GM21515 (cell line): Measurements from ENCODE around the gene KRT76.
"Not testable (repeated sequence)": the region's sequence is repeated elsewhere in the genome, so short reads cannot be mapped to it uniquely, and the experiment has no call there.

Experiments used
- ATAC-seq: cut with Tn5 transposase; IDR thresholded peaks from one replicate; pipeline ENCODE4 v1.9.1; 2021; ENCODE audit not compliant: unreplicated experiment

The KRT76 gene

DNA sequence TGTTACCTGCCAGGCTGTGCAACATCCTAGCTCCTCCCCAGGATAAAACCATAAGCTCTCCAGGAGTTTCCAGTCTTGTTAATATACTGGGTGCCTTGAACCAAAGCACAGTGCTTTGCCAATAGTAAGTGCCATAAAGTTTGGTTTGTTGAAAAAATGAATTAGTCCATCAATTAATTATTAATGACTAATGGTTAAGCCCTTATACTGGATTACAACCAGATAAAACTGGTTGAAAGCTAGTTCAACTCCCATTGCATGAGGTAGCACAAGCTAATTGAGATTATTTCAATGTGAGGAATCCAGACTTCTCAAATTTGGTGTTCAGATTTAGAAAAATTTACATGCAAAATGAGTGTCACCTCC, 20.4 kb upstream of the KRT76 start:
- ATAC-seq = no peak

- no peak for ATAC-seq
Observed at GRCh38 chr12:52796839-52797528, 19.8 kb upstream of the KRT76 start.

GRCh38 chr12:52796429-52796794, 19.3 kb upstream of the KRT76 start:
- ATAC-seq = no peak

DNA sequence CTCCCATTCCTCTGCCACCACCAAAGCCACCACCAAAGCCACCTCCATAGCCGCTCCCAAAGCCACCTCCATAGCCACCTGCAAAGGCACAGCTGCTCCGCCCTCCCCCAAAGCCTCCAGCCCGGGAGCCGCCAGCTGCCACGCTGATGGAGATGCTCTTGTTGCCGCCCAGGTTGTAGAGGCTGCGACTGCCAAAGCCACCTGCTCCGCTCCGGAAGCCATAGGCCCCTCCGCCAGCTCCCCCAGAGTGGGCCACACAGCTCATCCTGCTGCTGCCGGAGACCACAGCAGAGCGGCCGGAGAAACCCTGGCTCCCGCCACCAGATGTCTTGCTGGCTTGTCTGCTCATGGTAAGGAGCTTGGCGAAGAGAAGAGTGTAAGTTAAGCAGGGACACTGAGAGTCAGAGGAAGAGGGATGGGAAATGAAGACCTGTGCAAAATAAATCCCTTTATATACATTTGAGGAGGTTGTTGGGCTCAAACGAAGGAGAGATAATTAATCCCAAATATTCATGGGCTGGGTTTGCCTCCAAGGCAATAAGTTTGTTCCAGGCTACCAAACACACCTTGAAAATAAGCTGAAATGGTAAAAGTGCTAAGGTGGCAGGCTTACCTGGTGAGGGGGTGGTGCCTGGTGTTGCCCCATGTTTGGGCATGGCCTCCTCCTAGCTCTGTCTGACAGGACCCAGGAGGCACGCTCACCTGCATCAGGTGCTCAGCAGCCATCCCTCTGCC, 18.7 kb upstream of the KRT76 start, which contains the start of gene KRT3:
Gene KRT3 (minus strand): TSS at position 424 of the 735 bp plus-strand sequence. CDS start 75 bp downstream, at position 349.
- ATAC-seq = no peak

DNA sequence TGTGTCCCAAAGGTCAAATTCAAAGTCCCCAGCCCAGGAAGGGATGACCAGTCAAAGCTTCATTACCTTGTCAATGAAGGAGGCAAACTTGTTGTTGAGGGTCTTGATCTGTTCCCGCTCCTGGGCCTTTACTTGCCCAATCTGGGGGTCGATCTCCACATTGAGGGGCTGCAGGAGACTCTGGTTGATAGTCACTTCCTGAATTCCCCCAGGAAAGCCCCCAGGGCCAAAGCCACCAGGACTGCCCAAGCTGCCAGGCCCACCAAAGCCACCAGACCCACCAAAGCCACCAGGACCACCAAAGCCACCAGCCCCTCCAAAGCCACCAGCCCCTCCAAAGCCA, 18.2 kb upstream of the KRT76 start:
- not testable (repeated sequence) for ATAC-seq

GRCh38 chr12:52794479-52795331, 17.6 kb upstream of the KRT76 start:
- ATAC-seq = no peak

- ATAC-seq = no peak
Observed at GRCh38 chr12:52792185-52793029, 15.3 kb upstream of the KRT76 start.

GRCh38 chr12:52791271-52792184, 14.4 kb upstream of the KRT76 start:
- ATAC-seq = no peak

DNA sequence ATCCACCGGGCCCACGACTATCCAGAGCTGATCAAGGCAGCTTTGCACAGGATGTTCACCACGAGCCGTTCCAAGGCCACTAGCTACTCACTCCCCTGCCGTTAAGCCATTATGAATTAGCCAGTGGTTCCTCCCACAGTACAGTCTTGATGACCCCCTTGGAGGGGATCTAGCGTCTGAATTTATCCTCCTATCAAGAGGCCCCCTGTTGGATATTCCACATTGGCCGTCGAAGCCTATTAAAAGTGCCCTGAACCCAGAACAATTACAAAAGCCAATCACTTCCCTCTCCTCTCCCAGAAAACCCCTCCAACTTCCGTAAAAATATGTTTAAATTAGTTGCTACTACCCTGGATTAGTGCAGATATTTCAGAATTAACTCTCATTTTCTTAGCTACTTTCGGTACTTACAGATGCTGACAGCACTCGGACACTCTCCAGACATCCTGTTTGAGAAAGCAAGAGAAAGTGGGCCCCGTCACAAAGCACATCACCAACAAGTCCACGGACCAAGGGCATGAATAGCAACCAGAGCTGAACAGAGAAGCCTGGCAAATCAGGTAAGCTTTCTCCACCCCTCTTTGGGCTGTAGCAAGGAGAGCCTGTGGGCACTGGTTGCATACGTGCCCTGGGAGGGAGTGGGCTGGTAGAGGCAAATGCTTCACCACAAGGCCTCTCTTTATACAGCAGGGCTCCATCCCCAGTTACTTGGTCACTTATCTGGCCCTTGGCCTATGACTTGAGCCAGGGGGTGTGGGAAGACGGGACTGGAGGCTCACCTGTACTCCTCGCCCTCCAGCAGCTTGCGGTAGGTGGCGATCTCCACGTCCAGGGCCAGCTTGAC, 13.5 kb upstream of the KRT76 start:
- no peak for ATAC-seq

DNA sequence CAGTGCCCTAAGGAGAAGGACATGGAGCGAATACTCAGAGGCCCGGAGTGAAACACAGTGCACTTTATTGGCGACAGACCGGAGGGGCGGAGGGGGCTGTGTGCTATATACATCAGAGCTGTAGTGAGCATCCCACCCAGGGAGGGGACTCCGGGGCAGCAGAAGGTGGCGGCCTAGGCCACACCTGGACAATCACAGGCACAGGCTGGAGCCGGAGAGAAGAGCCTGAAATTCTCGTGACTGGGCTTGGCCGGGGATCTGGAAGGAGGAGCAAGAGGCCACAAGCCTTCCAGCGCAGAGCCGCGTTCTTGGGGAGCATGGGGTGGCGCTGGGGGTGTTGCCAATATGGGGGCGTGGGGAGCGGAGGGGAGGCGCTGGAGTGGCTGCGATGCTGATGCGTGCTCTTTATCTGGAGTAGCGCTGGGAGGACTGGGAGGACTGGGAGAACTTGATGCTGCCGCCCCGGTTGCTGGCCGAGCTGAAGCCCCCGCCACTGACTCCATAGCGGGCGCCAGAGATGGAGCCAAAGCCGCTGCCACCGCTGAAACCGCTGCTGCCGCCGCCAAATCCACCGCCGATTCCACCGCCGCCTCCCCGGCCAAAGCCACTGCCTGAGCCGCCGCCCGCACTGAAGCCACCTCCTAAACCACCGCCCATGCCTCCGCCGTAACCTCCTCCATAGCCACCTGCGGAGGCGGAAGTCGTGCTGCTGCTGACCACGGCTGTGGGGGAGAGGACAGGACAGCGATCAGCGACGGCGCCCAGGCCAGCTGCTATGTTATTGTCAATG, 12.7 kb upstream of the KRT76 start:
- no peak for ATAC-seq

GRCh38 chr12:52788876-52789636, 11.9 kb upstream of the KRT76 start:
- ATAC-seq = no peak

- ATAC-seq = no peak
Observed at GRCh38 chr12:52788192-52788875, 11.2 kb upstream of the KRT76 start.

DNA sequence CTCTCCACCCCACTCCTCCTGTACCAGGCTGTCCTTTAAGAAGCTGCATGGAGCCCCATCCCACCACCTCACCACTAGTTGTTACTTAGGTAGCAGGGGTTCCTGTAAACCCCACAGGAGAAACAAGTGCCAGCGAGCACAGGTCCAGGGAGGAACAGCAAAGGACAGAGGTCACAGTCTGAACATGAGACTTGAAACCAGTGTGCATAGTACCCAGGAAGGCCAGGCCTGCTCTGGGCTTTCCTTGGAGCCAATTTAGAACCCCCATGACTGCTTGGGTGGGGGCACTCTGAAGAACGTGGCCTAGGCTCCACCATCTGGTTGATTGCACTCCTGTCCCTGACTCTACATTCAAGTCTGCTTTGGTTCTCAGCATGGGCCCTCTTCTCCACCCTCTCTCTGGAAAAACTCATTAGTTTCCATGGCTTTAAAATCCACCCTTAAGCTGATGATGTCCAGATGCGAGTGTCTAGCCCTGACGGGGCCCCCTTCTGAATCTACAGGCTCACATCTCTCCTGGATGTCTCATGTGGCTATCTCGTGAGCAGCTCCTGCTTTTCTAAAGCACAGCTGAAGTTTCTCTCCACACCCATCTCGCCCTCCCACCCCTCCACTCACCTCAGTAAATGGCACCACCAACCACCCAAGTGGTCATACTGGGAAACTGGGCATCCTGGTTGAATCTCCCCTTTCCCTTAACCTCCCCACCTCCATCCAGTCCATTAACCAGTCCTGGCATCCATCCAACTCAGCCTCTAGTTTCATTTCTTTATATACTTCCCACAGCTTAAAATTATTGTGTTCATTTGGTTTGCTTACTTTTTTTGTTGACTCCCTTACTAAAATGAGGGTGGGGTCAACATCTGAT, 10.4 kb upstream of the KRT76 start:
- no peak for ATAC-seq

GRCh38 chr12:52784909-52785308, 7.8 kb upstream of the KRT76 start:
- no peak for ATAC-seq

DNA sequence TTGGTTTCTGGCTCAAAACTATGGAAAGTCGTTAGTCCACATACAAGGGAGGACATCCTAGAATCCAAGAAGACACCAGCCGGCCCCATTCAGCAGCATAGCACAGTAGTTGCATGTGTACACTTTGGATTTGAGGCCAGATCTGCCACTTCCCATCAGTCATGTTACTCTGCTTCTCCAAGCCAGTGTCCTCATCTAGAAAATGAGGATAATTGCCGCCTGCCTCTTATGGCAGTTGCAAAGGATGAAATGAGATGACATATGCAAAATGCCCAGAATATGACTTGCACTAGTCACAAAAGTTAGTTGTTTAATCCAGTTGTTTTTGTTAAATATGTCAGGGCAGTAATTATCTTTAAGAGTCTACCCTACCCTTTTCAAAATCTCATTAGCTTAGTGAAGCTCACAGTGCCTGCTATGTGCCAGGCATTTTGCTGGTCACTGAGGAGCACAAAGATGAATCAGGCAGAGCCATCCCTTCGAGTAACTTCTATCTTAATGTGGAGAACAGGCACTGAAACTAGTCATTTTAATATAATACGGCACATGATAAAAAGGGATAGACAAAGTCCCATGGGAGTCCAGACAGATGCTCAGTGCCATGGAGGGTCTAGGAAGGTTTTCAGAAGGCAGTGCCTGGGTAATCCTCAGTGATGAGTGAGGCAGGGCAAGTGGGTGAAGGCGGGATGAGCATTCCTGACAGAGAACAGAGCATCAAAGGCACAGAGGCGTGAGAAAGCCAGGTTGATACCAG, 6.6 kb upstream of the KRT76 start:
- no peak for ATAC-seq
